Right renal pelvis (tissue), 4 donors: ENCODE data around the gene PLG. TPM values are rescaled to one million over a fixed set of nuclear protein-coding genes. Genes with fewer than 3 reads are reported as not detected.
"Not testable (repeated sequence)": the region's sequence is repeated elsewhere in the genome, so short reads cannot be mapped to it uniquely, and the experiment has no call there.

ENCODE experiments used
- DNase-seq, 4 donors: peaks; one replicate each; pipeline ENCODE4 v3.0.0-alpha.2; 2013; ENCODE audit warnings: low read depth in 4 of 4, low spot score in 3 of 4, missing footprints in 1 of 4
- polyA plus RNA-seq, 4 donors: library from polyadenylated mRNA; unstranded; fragments of 120-200 nt; gene quantifications; one replicate each; pipeline ENCODE4 v1.2.1, GENCODE V29; 2013; ENCODE audit not compliant: insufficient read length in 4 of 4

PLG gene
- polyA plus RNA-seq, 4 donors = 2.5 to 23.4 (median 14.0) TPM

DNA sequence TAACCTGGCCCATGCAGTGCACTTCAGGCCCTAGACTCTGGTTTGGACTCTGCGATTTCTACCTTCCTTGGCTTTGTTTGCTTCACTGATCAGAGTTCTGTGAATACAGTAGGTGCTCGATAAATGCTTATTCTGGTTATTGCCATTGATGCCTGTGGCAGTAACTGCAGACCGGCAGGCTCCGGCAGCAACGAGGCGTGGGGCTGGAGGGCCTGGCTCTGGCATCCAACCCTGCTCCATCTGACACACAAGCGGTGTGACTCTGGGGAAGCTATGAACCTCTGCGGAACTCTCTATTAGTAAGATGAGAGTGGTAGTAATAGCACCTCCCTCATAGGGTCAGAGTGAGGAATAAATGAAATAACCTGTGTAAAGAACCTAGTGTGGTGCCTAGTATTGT is 66.1 kb downstream of the PLG start:
- DNase-seq = no peak

DNA sequence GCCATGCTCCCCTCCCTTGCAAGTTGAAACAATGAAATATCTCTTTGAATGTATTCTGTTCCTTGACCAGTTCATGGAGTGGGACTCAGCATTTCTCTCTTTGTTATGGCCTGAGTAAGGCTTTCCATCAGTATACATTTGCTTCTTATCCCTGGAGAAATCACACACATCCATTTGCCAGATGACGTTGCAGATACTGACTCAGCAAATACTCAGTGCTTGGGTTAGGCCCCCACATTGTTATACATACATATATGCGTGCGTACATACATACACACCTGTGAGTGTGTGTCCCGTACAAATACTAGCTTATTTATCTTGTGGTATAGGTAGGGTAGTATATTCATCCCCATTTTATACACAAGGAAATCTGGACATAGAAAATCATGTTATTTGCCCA is 72.4 kb downstream of the PLG start:
- DNase-seq = no peak

DNA sequence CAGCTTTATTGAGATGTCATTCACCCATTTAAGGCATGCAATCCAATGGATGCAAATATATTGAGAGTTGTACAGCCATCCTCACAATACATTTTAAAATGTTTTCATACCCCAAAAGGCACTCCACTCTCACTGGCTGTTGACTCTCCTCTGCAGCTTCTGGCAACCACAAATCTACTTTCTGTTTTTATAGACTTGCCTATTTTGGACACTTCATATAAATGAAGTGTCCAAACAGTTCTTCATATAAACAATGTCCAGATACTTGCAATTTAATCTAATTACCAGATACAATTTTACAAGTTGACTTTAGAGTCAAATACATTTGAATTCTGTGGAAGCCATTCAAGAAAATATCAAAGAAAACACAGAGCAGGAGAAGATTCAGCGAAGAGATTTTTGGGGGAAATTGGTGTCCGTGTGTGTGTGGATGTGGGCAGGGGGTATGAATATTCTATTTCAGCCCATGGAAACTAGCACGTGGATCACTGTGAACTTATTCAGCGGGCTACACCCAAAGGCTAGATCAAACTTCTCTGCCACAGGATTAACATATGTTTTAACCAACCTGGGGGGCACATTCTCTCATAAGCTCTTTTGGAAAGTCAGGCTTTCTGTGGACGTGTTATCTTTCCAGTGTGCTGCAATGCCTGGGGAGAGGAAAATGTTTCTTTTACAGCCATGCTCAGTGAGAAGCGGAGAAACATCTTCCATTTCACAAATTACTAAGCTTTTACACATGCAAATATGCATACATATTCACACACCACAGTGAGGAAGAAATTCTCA is 73.9 kb downstream of the PLG start:
- no peak for DNase-seq

DNA sequence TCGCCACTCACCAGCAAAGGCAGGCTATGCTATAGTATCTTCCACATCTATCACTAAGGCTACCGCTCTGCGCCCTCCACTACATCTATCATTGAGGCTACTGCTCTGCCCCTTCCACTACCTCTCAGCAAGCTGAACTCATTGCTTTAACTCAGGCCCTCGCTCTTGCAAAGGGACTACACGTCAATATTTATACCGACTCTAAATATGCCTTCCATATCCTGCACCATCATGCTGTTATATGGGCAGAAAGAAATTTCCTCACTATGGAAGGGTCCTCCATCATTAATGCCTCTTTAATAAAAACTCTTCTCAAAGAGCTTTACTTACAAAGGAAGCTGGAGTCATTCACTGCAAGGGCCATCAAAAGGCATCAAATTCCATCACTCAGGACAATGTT is 77.1 kb downstream of the PLG start:
- not testable (repeated sequence) for DNase-seq

GRCh38 chr6:160780656-160781055 is 78.6 kb downstream of the PLG start:
- DNase-seq = not testable (repeated sequence)

DNA sequence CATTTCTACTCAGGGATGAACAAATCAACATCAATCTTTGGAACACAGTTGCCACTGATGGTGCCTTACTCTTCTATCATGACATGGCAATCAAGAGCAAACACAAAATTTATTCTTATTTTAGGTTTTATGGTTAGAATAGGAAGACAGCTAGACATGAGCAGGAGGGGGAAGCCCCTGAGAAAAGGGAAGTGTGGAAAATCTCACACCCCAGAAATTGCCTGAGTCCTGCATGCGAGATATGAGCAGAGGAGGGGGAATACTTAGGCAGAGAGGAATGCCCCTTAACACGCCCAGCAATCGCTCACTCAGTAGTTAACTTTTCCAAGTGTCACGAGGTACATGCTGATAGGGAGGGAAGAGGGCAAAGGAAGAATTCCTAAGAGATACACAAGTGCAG is 79.3 kb downstream of the PLG start:
- DNase-seq = no peak

DNA sequence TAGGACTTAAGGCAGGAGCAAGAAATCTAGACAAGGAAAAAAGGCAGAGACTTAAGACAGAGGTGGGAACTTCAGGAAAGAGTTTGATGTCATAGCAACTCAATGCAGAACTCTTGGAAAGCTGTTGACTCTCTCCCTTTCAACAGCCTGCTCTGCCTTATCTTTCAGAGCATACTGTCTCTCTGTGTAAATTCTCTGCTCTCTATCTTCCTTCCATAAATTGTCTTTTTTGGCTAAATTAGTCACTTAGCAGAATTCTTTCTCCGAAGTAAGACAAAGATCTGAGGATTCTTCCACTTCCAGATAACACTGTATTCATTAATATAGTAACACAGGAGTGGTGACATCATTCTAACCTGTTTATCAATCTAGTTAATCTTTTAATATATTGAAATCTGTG is 80.2 kb downstream of the PLG start:
- DNase-seq = no peak

DNA sequence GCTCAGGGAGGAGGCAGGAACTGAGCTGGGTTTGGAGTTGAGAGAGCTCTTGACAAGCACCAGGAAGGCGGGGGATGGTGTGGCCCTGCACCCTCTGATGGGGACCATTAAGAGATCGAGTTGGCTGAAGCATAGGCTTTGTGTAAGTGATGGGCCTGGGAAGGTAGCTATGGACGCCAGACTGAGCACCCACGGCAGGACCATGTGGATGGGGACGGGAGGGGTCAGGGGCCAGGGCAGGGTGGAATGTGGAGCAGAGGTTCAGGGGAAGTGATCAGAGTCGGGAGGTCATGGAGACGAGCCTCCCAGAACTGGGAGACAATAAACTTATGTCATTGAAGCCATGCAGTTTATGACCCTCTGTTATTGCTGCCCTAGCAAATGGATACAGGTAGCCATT is 81.7 kb downstream of the PLG start:
- no peak for DNase-seq

DNA sequence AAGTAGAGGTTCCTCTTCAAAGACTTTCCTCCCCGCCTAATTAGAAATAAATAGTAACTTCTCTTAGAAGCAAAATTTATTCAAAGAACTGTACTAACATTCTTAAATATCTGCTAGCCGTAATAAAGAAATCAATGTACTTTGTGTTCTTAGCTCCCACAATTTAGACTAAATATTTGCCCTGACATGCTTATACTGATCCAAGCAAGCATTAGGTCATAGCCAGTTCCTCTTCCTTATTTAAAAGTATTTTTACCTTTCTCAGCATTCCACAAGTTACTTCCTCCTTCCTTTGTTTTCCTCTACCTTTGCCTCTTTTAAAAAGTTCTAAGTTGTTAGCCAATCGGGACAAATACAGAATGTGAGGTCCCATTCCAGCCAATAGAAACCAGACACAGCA is 86.1 kb downstream of the PLG start:
- DNase-seq = not testable (repeated sequence)

DNA sequence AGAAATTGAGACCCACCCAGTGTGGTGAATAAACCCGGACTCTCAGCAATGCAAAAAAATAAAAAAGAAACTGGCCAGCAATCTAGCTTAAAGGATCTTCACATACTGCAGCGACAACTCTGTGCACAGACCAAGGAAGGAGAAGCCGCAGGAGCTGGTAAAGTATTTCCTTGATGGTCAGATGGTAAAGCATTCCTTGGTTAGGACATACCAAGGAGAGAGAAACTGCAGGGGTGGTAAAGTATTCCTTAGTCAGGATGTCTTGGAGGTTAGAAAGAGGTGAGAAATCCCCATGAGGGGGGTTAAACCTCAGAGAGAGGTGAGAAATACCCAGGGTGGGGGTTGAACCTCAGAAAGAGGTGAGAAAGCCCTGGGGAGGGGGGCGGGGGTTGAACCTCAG is 86.8 kb downstream of the PLG start:
- DNase-seq = no peak

DNA sequence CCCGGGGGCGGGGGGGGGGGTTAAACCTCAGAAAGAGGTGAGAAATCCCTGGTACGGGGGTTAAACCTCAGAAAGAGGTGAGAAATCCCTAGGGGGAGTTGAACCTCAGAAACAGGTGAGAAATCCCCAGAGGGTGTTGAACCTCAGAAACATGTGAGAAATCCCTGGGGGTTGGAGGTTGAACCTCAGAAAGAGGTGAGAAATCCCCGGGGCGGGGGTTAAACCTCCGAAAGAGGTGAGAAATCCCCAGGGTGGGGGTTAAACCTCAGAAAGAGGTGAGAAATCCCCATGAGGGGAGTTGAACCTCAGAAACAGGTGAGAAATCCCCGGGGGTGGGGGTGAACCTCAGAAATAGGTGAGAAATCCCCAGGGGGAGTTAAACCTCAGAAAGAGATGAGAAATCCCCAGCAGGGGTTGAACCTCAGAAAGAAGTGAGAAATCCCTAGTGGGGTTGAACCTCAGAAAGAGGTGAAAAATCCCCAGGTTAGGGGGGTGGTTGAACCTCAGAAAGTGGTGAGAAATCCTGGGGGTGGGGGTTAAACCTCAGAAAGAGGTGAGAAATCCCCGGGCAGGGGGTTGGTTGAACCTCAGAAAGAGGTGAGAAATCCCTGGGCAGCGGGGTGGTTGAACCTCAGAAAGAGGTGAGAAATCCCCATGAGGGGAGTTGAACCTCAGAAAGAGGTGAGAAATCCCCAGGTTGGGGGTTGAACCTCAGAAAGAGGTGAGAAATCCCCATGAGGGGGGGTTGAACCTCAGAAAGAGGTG is 87.4 kb downstream of the PLG start:
- no peak for DNase-seq

GRCh38 chr6:160790028-160790792 is 88.2 kb downstream of the PLG start:
- no peak for DNase-seq

DNA sequence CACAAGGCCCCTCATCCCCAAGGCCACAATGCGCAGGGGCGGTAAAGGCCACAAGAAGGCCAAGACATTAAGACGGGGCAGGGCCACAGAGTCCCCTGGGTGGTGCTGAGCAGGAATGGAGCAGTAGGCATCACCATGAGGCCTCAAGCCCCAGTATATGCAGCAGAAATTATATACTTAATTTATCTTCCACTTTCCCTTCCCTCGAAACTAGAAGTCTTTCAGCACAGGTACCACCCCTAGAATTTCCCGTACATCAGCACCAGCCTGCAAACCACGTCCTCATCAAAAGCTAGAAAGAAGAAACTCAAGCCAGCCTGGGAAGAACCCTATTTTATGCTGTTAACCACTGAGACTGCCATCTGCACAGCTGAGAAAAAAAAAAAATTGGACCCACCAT is 89.4 kb downstream of the PLG start:
- no peak for DNase-seq

- DNase-seq = no peak
These were observed 90.0 kb downstream of the PLG start for GRCh38 chr6:160791981-160792418.

GRCh38 chr6:160792708-160793107 is 90.7 kb downstream of the PLG start:
- DNase-seq = no peak

DNA sequence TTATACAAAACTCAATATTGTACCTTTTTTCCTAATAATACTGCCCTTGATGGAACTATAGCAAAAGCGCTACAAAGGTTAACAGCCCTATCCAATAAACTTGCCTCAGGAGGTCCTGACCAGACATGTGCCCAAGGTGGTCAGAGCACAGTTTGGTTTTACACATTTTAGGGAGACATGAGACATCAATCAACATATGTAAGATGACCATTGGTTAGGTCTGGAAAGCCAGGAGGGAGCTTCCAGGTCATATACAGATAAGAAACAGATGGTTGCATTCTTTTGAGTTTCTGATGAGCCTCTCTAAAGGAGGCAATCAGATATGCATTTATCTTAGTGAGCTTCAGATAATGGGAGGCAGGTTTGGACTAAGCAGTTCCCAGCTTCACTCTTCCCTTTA is 91.6 kb downstream of the PLG start:
- no peak for DNase-seq

- no peak for DNase-seq
These were observed 93.7 kb downstream of the PLG start for GRCh38 chr6:160795721-160796120.

DNA sequence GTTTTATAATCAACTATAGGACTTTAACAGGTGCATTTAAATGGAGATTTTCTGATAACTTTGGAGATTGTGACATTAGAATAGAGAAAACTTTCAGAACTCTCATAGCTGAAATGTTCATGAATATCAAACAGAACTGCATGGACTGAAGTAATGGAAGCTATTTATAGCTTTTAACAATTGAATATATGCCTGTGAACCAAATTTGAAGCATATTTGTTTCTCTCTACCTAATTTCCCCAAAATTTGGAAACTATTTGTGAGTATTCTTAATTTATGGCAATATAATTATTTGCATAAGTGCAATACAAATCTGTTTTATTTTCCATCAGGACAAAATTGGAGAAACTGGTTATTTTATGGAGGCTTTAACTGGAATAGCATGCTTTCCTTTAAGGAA is 96.6 kb downstream of the PLG start:
- DNase-seq = no peak

DNA sequence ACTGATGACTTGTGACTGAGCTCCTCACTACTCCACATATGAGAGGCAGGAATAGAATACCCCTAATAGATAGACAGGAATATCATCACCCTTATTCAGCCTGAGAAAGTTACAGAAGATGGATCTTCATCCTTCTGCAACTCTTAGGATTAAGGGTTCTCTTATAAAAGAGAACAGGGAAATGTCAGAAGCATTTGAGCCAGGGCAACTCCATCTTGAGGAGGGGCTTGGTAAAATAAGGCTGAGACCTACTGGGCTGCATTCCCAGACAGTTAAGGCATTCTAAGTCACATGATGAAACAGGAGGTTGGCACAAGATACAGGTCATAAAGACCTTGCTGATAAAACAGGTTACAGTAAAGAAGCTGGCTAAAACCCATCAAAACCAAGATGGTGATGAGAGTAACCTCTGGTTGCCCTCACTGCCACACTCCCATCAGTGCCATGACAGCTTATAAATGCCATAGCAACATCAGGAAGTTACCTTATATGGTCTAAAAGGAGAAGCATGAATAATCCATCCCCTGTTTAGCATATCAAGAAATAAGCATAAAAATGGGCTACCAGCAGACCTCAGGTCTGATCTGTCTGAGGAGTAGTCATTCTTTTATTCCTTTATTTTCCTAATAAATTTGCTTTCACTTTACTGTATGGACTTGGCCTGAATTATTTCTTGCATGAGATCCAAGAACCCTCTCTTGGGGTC is 97.9 kb downstream of the PLG start:
- no peak for DNase-seq

- no peak for DNase-seq
These were observed 99.4 kb downstream of the PLG start for GRCh38 chr6:160801418-160801817.

DNA sequence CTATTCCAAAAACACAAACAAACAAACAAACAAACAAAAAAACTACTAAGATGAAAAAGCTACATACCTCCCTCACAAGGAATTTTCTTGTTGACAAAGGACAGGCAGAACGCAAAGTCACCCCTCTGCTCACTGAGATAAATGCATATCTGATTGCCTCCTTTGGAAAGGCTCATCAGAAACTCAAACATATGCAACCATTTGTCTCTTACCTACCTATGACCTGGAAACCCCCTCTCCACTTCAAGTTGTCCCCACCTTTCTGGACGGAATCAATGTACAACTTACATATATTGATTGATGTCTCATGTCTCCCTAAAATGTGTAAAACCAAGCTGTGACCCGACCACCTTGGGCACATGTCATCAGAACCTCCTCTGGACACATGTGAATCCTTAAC is 100.0 kb downstream of the PLG start:
- DNase-seq = not testable (repeated sequence)
